Cardiac muscle cell (in vitro differentiated cells and primary cell): ENCODE results near the gene NAGK. TPM values are rescaled to one million over a fixed set of nuclear protein-coding genes. Genes with fewer than 3 reads are reported as not detected.

Experiments
- DNase-seq, 2 donors: peaks; one replicate each; pipeline versions ENCODE4 v3.0.0 to v3.0.0-alpha.2; 2010 to 2017; ENCODE audit warnings: low read depth in 1 of 2, low spot score in 1 of 2
- H3K27ac ChIP-seq: fragments of 200-600 bp; sonication (generic); 2 replicates; pipeline ENCODE4 v1.5.1; 2016
- H3K27me3 ChIP-seq: fragments of 200-600 bp; sonication (generic); 2 replicates; pipeline ENCODE4 v1.6.0; 2016; ENCODE audit warnings: control low read depth
- H3K36me3 ChIP-seq: fragments of 200-600 bp; sonication (generic); 2 replicates; pipeline ENCODE4 v1.5.1; 2016; ENCODE audit warnings: control low read depth
- H3K4me1 ChIP-seq: fragments of 200-600 bp; sonication (generic); 2 replicates; pipeline ENCODE4 v1.8.1; 2017; ENCODE audit warnings: low read depth, mild to moderate bottlenecking, mixed run types
- H3K4me3 ChIP-seq: fragments of 200-600 bp; sonication (generic); 2 replicates; pipeline ENCODE4 v1.5.1; 2016; ENCODE audit warnings: mild to moderate bottlenecking
- H3K9me3 ChIP-seq: fragments of 200-600 bp; sonication (generic); 2 replicates; pipeline ENCODE4 v1.5.1; 2017; ENCODE audit warnings: low read depth, mild to moderate bottlenecking, control low read depth
- polyA plus RNA-seq: library from polyadenylated mRNA; unstranded; fragments of >200 nt; fragmentation: Nextera tagmentation; extraction: Ambion mirVana; gene quantifications from 2 replicates; pipeline ENCODE4 v1.2.1, GENCODE V29; 2016
- total RNA-seq: library from RNA; depleted of rRNA; stranded (reverse); fragments of >200 nt; gene quantifications from 2 replicates; pipeline ENCODE4 v1.2.3, GENCODE V29; 2016
- TF ChIP-seq, protein P1 (sequence below): IDR thresholded peaks from 2 replicates; pipeline ENCODE4 v1.5.1; 2012; ENCODE audit warnings: low read depth, mild to moderate bottlenecking, low read length

NAGK gene
- total and polyA plus RNA-seq, 2 experiments from 2014 or later = 49.3 to 129 TPM

DNA sequence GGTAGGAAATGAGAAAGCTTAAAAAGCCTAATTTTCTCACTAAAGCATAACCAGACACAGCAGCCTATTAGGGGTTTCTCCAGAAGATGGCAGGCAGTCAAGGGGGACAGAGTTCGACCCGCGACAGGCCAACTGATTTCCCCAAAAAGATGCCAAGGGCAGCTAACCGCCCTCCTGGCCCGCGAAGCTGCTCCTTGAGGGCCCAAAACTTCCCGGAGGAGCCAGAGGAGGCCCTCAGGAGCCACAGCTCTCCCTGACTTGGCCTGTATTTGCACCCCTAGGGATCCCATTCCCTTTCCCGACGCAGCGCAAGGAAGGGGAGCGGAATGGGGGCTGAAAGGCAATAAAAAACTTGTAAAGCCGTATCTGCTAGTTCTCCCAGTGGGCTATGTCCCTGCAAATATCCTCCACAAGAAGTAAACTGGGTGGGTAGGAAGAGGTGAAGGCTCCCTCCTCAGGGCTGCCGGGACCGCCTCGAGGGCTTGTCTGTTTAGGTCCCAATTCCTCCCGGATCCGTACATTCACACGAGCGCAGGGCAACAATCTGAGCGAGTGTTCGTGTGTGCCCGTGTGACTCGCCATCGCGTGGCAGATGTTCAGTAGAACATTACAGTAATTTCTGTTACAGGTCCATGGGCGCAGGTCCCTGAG, 756 bp upstream of the NAGK start:
- Histone ChIP-seq H3K27me3 (no peaks in the 10 kb centered on the region), H3K9me3 (no peaks in the 10 kb centered on the region), H3K4me3 (peak overlapping the region; percentile 69), H3K4me1 (peaks cover 5% of the 10 kb centered on the region), H3K36me3 (peaks cover 1% of the 10 kb centered on the region), H3K27ac (peak overlapping the region; percentile 80)
- TF ChIP-seq, protein P1, sequence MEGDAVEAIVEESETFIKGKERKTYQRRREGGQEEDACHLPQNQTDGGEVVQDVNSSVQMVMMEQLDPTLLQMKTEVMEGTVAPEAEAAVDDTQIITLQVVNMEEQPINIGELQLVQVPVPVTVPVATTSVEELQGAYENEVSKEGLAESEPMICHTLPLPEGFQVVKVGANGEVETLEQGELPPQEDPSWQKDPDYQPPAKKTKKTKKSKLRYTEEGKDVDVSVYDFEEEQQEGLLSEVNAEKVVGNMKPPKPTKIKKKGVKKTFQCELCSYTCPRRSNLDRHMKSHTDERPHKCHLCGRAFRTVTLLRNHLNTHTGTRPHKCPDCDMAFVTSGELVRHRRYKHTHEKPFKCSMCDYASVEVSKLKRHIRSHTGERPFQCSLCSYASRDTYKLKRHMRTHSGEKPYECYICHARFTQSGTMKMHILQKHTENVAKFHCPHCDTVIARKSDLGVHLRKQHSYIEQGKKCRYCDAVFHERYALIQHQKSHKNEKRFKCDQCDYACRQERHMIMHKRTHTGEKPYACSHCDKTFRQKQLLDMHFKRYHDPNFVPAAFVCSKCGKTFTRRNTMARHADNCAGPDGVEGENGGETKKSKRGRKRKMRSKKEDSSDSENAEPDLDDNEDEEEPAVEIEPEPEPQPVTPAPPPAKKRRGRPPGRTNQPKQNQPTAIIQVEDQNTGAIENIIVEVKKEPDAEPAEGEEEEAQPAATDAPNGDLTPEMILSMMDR = no peak
- peak in 1 of 2 donors; percentile 54 for DNase-seq

DNA sequence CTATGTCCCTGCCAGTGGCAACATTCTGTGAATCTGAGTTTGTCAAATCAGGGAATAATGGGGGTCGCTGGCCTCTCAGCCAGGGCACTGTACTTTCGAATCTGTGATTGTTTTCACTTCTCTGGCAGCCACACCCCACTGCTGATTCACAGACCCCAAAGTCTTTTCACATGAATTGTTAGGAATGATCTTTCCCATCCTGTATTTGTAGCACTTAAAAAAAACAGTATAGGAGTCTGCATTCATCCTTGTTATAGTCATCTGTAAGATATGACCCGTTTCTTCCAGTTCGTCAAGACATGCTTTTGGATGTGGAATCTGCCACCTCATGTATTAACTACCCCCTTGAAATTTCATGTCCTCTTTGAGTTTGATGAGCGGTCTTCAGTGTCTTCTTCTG, 928 bp downstream of the NAGK start:
- no peak overlapping the region for H3K27ac ChIP-seq
- TF ChIP-seq, protein P1 = no peak
- peaks cover 9% of the 10 kb centered on the region for H3K36me3 ChIP-seq
- peak overlapping the region; percentile 69 for H3K4me3 ChIP-seq
- no peak for DNase-seq
- no peaks in the 10 kb centered on the region for H3K9me3 ChIP-seq
- H3K4me1 ChIP-seq = peaks cover 5% of the 10 kb centered on the region
- no peaks in the 10 kb centered on the region for H3K27me3 ChIP-seq

DNA sequence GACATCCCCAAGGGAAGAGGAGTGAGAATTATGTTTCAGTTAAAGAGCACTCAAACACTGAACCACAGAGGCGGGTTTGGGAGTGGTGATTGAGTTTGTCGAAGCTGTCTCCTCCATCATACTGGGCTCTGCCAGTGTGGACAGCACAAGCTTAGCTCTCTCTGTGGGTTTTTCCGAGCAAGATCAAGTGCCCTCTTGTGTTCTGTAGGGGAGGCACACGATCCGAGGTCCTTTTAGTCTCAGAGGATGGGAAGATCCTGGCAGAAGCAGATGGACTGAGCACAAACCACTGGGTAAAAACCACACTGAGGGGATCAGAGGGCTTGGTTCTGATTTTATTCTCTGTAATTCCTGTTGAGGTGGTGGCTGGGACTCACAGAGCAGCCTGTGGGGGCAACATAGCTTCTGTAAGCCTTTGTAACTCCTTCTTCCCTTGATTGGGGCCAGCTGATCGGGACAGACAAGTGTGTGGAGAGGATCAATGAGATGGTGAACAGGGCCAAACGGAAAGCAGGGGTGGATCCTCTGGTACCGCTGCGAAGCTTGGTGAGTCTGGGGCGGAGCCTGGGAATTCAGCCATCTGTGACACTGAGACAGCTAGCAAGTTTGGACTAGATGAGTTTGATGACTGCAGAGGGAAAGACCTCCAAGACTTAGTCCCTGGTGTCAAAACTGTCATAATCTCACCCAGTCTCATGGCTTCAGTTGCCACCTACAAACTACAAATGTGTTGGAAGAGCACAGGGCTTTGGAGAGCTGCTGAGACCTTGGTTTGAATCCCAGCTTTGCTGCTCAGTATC, 2.0 kb downstream of the NAGK start:
- Histone ChIP-seq H3K4me1 (peaks cover 5% of the 10 kb centered on the region), H3K9me3 (no peaks in the 10 kb centered on the region), H3K27me3 (no peaks in the 10 kb centered on the region), H3K36me3 (peaks cover 9% of the 10 kb centered on the region), H3K27ac (no peak overlapping the region), H3K4me3 (no peak overlapping the region)
- TF ChIP-seq, protein P1 = peak; percentile 32
- peak; percentile 47 to 54 for DNase-seq

DNA sequence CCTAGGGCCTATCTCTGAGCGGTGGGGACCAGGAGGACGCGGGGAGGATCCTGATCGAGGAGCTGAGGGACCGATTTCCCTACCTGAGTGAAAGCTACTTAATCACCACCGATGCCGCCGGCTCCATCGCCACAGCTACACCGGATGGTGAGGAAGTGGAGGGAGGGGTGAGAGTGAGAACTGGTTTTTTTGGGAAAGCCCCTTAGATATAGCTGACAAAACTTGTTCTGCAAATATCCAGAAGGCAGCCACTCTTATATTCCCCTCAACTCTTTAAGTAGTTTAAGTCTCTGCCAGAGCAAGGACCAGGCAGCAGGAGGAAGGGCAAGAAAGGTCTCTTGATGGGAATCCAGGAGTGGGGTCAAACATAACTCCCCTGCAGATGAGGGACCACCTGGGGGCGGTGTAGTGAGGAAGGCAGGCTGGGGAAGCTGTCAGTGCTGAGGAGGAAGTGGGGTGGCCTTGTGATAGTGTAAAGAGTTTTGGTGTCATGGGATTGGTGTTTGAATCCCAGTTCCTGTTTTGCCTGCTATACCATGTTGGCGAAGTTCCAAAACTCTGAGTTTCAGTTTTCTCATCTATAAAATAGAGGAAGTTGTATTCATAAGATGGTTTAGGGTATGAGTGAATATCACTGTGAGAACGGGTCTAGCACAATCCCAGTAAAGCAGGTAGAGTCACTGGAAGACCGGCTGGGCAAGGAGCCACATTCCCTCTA, 3.4 kb downstream of the NAGK start:
- Histone ChIP-seq H3K4me1 (peaks cover 5% of the 10 kb centered on the region), H3K27me3 (no peaks in the 10 kb centered on the region), H3K4me3 (no peak overlapping the region), H3K36me3 (peaks cover 12% of the 10 kb centered on the region), H3K27ac (no peak overlapping the region), H3K9me3 (no peaks in the 10 kb centered on the region)
- no peak for DNase-seq
- TF ChIP-seq, protein P1 = no peak

DNA sequence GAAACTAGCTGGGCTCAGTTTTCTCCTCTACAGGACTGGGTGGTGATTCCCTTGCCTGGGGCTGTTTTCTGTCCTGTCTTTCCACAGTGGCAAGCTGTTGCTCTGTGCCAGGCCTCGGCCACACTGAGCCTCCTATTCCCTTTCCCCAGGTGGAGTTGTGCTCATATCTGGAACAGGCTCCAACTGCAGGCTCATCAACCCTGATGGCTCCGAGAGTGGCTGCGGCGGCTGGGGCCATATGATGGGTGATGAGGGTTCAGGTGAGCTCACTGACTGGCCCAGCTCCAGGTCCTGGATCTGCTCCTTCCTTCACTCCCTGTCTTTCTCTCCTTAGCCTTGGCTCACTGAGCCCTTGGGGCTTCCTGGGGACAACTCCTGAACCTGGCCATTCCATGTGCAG, 4.0 kb downstream of the NAGK start:
- no peak overlapping the region for H3K4me3 ChIP-seq
- no peak for DNase-seq

More for the DNA sequence above, 4.0 kb downstream of the NAGK start:
- TF ChIP-seq, protein P1 = no peak
- Histone ChIP-seq H3K27ac (no peak overlapping the region), H3K4me1 (peaks cover 5% of the 10 kb centered on the region), H3K27me3 (no peaks in the 10 kb centered on the region), H3K36me3 (peaks cover 12% of the 10 kb centered on the region), H3K9me3 (no peaks in the 10 kb centered on the region)
